ENCODE measurements around the gene SYNC. TPM values are rescaled to one million over a fixed set of nuclear protein-coding genes. Genes with fewer than 3 reads are reported as not detected.

The SYNC gene
- total and polyA plus RNA-seq, 9 of the 15 experiments (the other 6 are each of a cell fraction or from before 2014, with no cell fraction given) = 0.49 to 1.1 (median 0.87) TPM

- peaks cover 51% of the 10 kb centered on the region; the same call in 2 of the 3 replicates for H3K36me3 ChIP-seq (ENCODE audit: control insufficient read depth, insufficient read depth, low read length)
- H3K79me2 ChIP-seq (ENCODE audit: control insufficient read depth, insufficient read depth, low read length) = peaks cover 34% of the 10 kb centered on the region; the same call in 2 of the 3 replicates
- WGBS (ENCODE audit: insufficient coverage, low coverage, missing lambda C conversion rate) = 67% methylated on average over 8 of the region's 8 CpGs
- H3K9me3 ChIP-seq (replicated peaks; ENCODE audit: control insufficient read depth, insufficient read depth, low read depth, low read length) = no peaks in the 10 kb centered on the region
- no peak overlapping the region for H3K4me2 ChIP-seq (ENCODE audit: insufficient read depth, low read length)
- no peak overlapping the region for H3K4me3 ChIP-seq
- no peak for FAIRE-seq
- POLR2A ChIA-PET = interaction anchor here (0.6 to 1.5 kb wide), 4 partner anchors 10 to 96 kb away, joined by 3 to 4 read pairs (median 3); no protein-coding TSS in a partner anchor
- intact Hi-C loops (cut with micrococcal nuclease) = no loop called here
- no peak for ATAC-seq
- TF ChIP-seq MEF2D (tag; conservative IDR thresholded peaks at IDR 0.05; ENCODE audit: low read depth) (0 out of 2 replicates have a peak, but pooled peaks have one; percentile 19), SIRT6 (IDR thresholded peaks at IDR 0.05; ENCODE audit: low read depth, low read length) (no peak), ZBTB34 (CRISPR knock-in tag; IDR thresholded peaks at IDR 0.05) (no peak), EGR1 (conservative IDR thresholded peaks at IDR 0.05) (peak; percentile 49; the same call in 1 of the 2 replicates), TBP (optimal IDR thresholded peaks at IDR 0.05; ENCODE audit: low read depth, low read length) (no peak), ETV5 (CRISPR knock-in tag; IDR thresholded peaks at IDR 0.05; ENCODE audit: low read depth) (no peak), ZNF347 (CRISPR knock-in tag; IDR thresholded peaks at IDR 0.05; ENCODE audit: low read depth) (no peak), PTTG1 (tag; IDR thresholded peaks at IDR 0.05; ENCODE audit: low read depth) (peak; percentile 55; the same call in 1 of the 2 replicates), ZNF668 (CRISPR knock-in tag; IDR thresholded peaks at IDR 0.05) (peak; percentile 54; the same call in 1 of the 2 replicates), CBFA2T3 (IDR thresholded peaks at IDR 0.05) (peak; percentile 7; the same call in 1 of the 2 replicates), ZNF592 (IDR thresholded peaks at IDR 0.05) (peak; percentile 77), POLR2B (IDR thresholded peaks at IDR 0.05; ENCODE audit: low read depth, partially characterized antibody) (no peak)
- BruUV-seq (replicated peaks) = no TSS peak
- in situ Hi-C loops (cut with MboI) = no loop called here
- H3K9me1 ChIP-seq (ENCODE audit: control insufficient read depth, insufficient read depth, low read length) = no peaks in the 10 kb centered on the region
- H3K9ac ChIP-seq (ENCODE audit: insufficient read depth in 1 of 2, low read depth in 2 of 2, low read length in 2 of 2) = no peak overlapping the region
- no peaks in the 10 kb centered on the region for H4K20me1 ChIP-seq (replicated peaks; ENCODE audit: control insufficient read depth, insufficient read depth, low read length)
- CTCF ChIA-PET (ENCODE audit: low intra/inter-chr PET ratio) = no interaction called here
- H2AFZ ChIP-seq (ENCODE audit: low read depth, low read length) = no peak overlapping the region
- no peaks in the 10 kb centered on the region for H3K27me3 ChIP-seq (ENCODE audit: control insufficient read depth in 2 of 2, insufficient read depth in 2 of 2, low read length in 2 of 2)
- no peak overlapping the region for H3K27ac ChIP-seq (ENCODE audit: extremely low read depth, low read depth, low read length)
- DNase-seq (ENCODE audit: extremely low read depth in 1 of 4, low spot score in 3 of 4) = no peak
- H3K4me1 ChIP-seq (replicated peaks in 1 of 2; ENCODE audit: control insufficient read depth in 2 of 2, insufficient read depth in 2 of 2, low read length in 2 of 2) = peaks cover 2 to 7% of the 10 kb centered on the region in 2 experiments; a peak in 2 of 5 replicates
These were observed 66.9 kb downstream of the SYNC start for GRCh38 chr1:32635508-32636277.

All from K562 (cell line).